GM12878 (cell line): ENCODE measurements around the gene TRAPPC4. TPM values are rescaled to one million over a fixed set of nuclear protein-coding genes. Genes with fewer than 3 reads are reported as not detected.

ENCODE experiments used
- ATAC-seq: fragments of 200-7000 bp; cut with Tn5 transposase; 3 replicates; pipeline ENCODE4 v1.9.1; 2020; ENCODE audit warnings: mild to moderate bottlenecking, moderate library complexity
- BruUV-seq: library from RNA; stranded (reverse); fragments of 400-500 nt; replicated peaks from 2 replicates; lab custom pipeline; 2021; lab: Mats Ljungman, UMichigan
- CTCF ChIA-PET: fragments of 300-600 bp; sonication (Branson Sonifier 250); formaldehyde crosslinking; extraction: SDS; loops from one replicate; lab custom pipeline; 2021; ENCODE audit warnings: inconsistent platforms; lab: Yijun Ruan, JAX
- POLR2A ChIA-PET: fragments of 350-600 bp; formaldehyde crosslinking; extraction: SDS; loops from one replicate; lab custom pipeline; 2021; ENCODE audit warnings: inconsistent platforms; lab: Charles Lee
- RAD21 ChIA-PET: fragments of 300-600 bp; sonication (Branson Sonifier 250); formaldehyde crosslinking; loops from one replicate; lab custom pipeline; 2023; ENCODE audit warnings: antibody characterized with exemption; ENCODE audit not compliant: unreplicated experiment; lab: Charles Lee
- SMC1A ChIA-PET: fragments of 300-600 bp; sonication (Branson Sonifier 250); formaldehyde crosslinking; loops from one replicate; lab custom pipeline; 2023; ENCODE audit not compliant: unreplicated experiment, uncharacterized antibody; lab: Charles Lee
- DNase-seq: peaks from one replicate; pipeline ENCODE4 v3.0.0-alpha.2; 2011; ENCODE audit warnings: low read depth, low spot score
- FAIRE-seq: peaks from 3 replicates; lab custom pipeline; 2011; peaks lifted over from hg19 to GRCh38; lab: Jason Lieb, UNC
- H2AFZ ChIP-seq: 2 replicates; pipeline ENCODE4 v1.6.0; 2011; ENCODE audit warnings: low read depth, low read length, control low read depth; ENCODE audit not compliant: control insufficient read depth
- H3K27ac ChIP-seq: 2 replicates; pipeline ENCODE4 v1.5.1; 2011; ENCODE audit warnings: control low read depth; ENCODE audit not compliant: control insufficient read depth, insufficient read depth
- H3K27me3 ChIP-seq, 2 experiments: replicated peaks in 1 of 2; 2 replicates each; pipeline versions ENCODE4 v1.6.0 to v1.6.1; 2011; ENCODE audit warnings: low read length in 1 of 2; ENCODE audit not compliant: control insufficient read depth in 2 of 2, insufficient read depth in 2 of 2
- H3K36me3 ChIP-seq, 2 experiments: 2 replicates each; pipeline ENCODE4 v1.5.1; 2011; ENCODE audit warnings: low read length in 1 of 2; ENCODE audit not compliant: control insufficient read depth in 2 of 2, insufficient read depth in 2 of 2
- H3K4me1 ChIP-seq: 2 replicates; pipeline ENCODE4 v1.6.1; 2011; ENCODE audit warnings: mild to moderate bottlenecking, low read length, moderate library complexity, mixed read lengths; ENCODE audit not compliant: control insufficient read depth, insufficient read depth
- H3K4me2 ChIP-seq: 2 replicates; pipeline ENCODE4 v1.6.0; 2011; ENCODE audit warnings: control low read depth; ENCODE audit not compliant: control insufficient read depth, insufficient read depth
- H3K4me3 ChIP-seq: fragments of 200-600 bp; sonication (generic); 2 replicates; pipeline ENCODE4 v1.5.1; 2016
- H3K79me2 ChIP-seq: 2 replicates; pipeline ENCODE4 v1.6.0; 2011; ENCODE audit warnings: low read length; ENCODE audit not compliant: control insufficient read depth, insufficient read depth
- H3K9ac ChIP-seq: 2 replicates; pipeline ENCODE4 v1.8.0; 2011; ENCODE audit warnings: low read length, control low read depth, mixed read lengths; ENCODE audit not compliant: control insufficient read depth, insufficient read depth
- H3K9me3 ChIP-seq: replicated peaks from 3 replicates; pipeline ENCODE4 v1.5.1; 2011; ENCODE audit warnings: mild to moderate bottlenecking, low read length; ENCODE audit not compliant: control insufficient read depth, insufficient read depth
- H4K20me1 ChIP-seq: 2 replicates; pipeline ENCODE4 v1.6.0; 2011; ENCODE audit not compliant: control insufficient read depth, insufficient read depth
- CREM ChIP-seq: IDR thresholded peaks from 2 replicates; pipeline ENCODE4 v1.6.1; 2014; ENCODE audit warnings: antibody characterized with exemption, low read depth
- EZH2 ChIP-seq: IDR thresholded peaks from 2 replicates; pipeline ENCODE4 v1.6.1; 2012; ENCODE audit warnings: low read depth, mild to moderate bottlenecking, control low read depth, inconsistent platforms, low read length, borderline replicate concordance; ENCODE audit not compliant: control insufficient read depth
- IKZF2 ChIP-seq, 2 experiments: fragments of 450-650 bp; IDR thresholded peaks; 2 replicates each; pipeline ENCODE4 v1.6.1; 2017; ENCODE audit warnings: mild to moderate bottlenecking in 2 of 2, moderate library complexity in 2 of 2
- JUND ChIP-seq: IDR thresholded peaks from 2 replicates; pipeline ENCODE4 v1.6.1; 2012; ENCODE audit warnings: low read depth, mild to moderate bottlenecking, low read length, improper control_type of control experiment, moderate library complexity
- LARP7 ChIP-seq: fragments of 450-650 bp; IDR thresholded peaks from 2 replicates; pipeline ENCODE4 v1.6.1; 2017; ENCODE audit warnings: mild to moderate bottlenecking
- PML ChIP-seq: IDR thresholded peaks from 2 replicates; pipeline ENCODE4 v1.6.1; 2012; ENCODE audit warnings: low read length, inconsistent platforms
- RAD51 ChIP-seq: fragments of 450-650 bp; IDR thresholded peaks from 2 replicates; pipeline ENCODE4 v1.6.1; 2016; ENCODE audit warnings: moderate library complexity, mild to moderate bottlenecking, inconsistent platforms
- RELA ChIP-seq: fragments of 450-650 bp; IDR thresholded peaks from 2 replicates; pipeline ENCODE4 v1.8.0; 2014; ENCODE audit warnings: borderline replicate concordance; ENCODE audit not compliant: partially characterized antibody
- REST ChIP-seq: IDR thresholded peaks from 2 replicates; pipeline ENCODE4 v1.6.1; 2012; ENCODE audit warnings: mild to moderate bottlenecking, low read depth, low read length
- SIN3A ChIP-seq: IDR thresholded peaks from 2 replicates; pipeline ENCODE4 v1.6.1; 2012; ENCODE audit warnings: low read depth, low read length, improper control_type of control experiment
- SIX5 ChIP-seq: IDR thresholded peaks from 2 replicates; pipeline ENCODE4 v1.6.1; 2011; ENCODE audit warnings: mild to moderate bottlenecking, low read depth, low read length, moderate library complexity; ENCODE audit not compliant: severe bottlenecking
- STAT3 ChIP-seq: IDR thresholded peaks from 2 replicates; pipeline ENCODE4 v1.6.1; 2011; ENCODE audit warnings: low read depth, low read length, improper control_type of control experiment
- SUZ12 ChIP-seq: fragments of 200-600 bp; sonication (generic); IDR thresholded peaks from one replicate; pipeline ENCODE4 v1.6.1; 2018; ENCODE audit warnings: antibody characterized with exemption, mild to moderate bottlenecking; ENCODE audit not compliant: unreplicated experiment
- ZNF274 ChIP-seq: IDR thresholded peaks from one replicate; pipeline ENCODE4 v1.8.0; 2011; ENCODE audit not compliant: insufficient read length, insufficient read depth
- ZNF592 ChIP-seq: fragments of 450-650 bp; IDR thresholded peaks from 2 replicates; pipeline ENCODE4 v1.6.1; 2017; ENCODE audit warnings: mild to moderate bottlenecking, moderate library complexity
- ZSCAN29 ChIP-seq: fragments of 450-650 bp; IDR thresholded peaks from 2 replicates; pipeline ENCODE4 v1.6.1; 2017; ENCODE audit warnings: mild to moderate bottlenecking, moderate library complexity
- WGBS: methylation state at CpG from one replicate; pipeline ENCODE4 v1.1.6; 2016; ENCODE audit warnings: low lambda C conversion rate; ENCODE audit not compliant: insufficient replicate concordance, insufficient coverage; ENCODE audit errors: missing lambda C conversion rate; 5-methylcytosine and 5-hydroxymethylcytosine counted together
- in situ Hi-C: fragments of 300-500 bp; cut with MboI; formaldehyde crosslinking; loops from 9 replicates; pipeline ENCODE4 v1.14.3; 2018; ENCODE audit warnings: mixed read lengths
- intact Hi-C: fragments of 100-400 bp; cut with micrococcal nuclease; formaldehyde crosslinking; loops from one replicate; pipeline ENCODE4 v1.14.2; 2022; ENCODE audit not compliant: unreplicated experiment
- polyA plus RNA-seq, 11 experiments: library from polyadenylated mRNA; depleted of rRNA in 4 of 11; unstranded in 6 of 11; stranded (reverse) in 5 of 11; fragments of >200 nt; fragmentation: Nextera tagmentation in 4 of 11; fragmentation: Illumina TruSeq in 1 of 11; extraction: Ambion mirVana in 4 of 11; extraction: Trizol in 1 of 11; gene quantifications; 1 replicate in 1 of 11; 2 replicates in 10 of 11; pipeline versions ENCODE4 v1.2.1 to v1.2.3, GENCODE V29; 2011 to 2016; ENCODE audit warnings: inconsistent platforms in 2 of 11, missing spikeins in 2 of 11, low read depth in 1 of 11
- total RNA-seq, 4 experiments: library from RNA; depleted of rRNA in 3 of 4; stranded (reverse); fragments of >200 nt in 3 of 4; fragmentation: Illumina TruSeq in 1 of 4; extraction: Trizol in 1 of 4; gene quantifications; 2 replicates each; pipeline versions ENCODE4 v1.2.1 to v1.2.3, GENCODE V29; 2013 to 2021

Gene TRAPPC4
- total and polyA plus RNA-seq, 10 of the 15 experiments (the other 5 are each of a cell fraction or from before 2014, with no cell fraction given) = 61.6 to 231 (median 98.8) TPM

- Histone ChIP-seq H3K36me3 (peaks cover 42 to 43% of the 10 kb centered on the region in 2 experiments), H3K9me3 (no peaks in the 10 kb centered on the region), H2AFZ (peak overlapping the region; percentile 9; the same call in 1 of the 2 replicates), H3K9ac (peak overlapping the region; percentile 24; the same call in 1 of the 2 replicates), H3K79me2 (peaks cover 33% of the 10 kb centered on the region), H3K4me3 (peak overlapping the region; percentile 43; the same call in 1 of the 2 replicates), H3K27ac (peak overlapping the region; percentile 71), H3K27me3 (no peaks in the 10 kb centered on the region), H3K4me1 (peaks cover 33% of the 10 kb centered on the region), H3K4me2 (peak overlapping the region; percentile 61), H4K20me1 (no peaks in the 10 kb centered on the region)
- in situ Hi-C loops = no loop called here
- ChIA-PET RAD21 (interaction anchor here (0.6 to 2.8 kb wide), 10 partner anchors 13 to 269 kb away, joined by 3 to 20 read pairs (median 4); partner anchors contain the start of genes HINFP, HMBS, RPS25 and SLC37A4), CTCF (interaction anchor here (0.6 to 1.9 kb wide), 9 partner anchors 16 to 272 kb away, joined by 3 to 8 read pairs (median 4); partner anchors contain the start of genes RPS25, SLC37A4, TRAPPC4 and VPS11), SMC1A (interaction anchor here (0.6 to 1.6 kb wide), 7 partner anchors 8 to 262 kb away, joined by 3 to 6 read pairs (median 4); partner anchors contain the start of genes CENATAC, SLC37A4 and VPS11), POLR2A (interaction anchor here (0.6 to 2.3 kb wide), 14 partner anchors 9 to 138 kb away, joined by 3 to 14 read pairs (median 5); partner anchors contain the start of genes HMBS, RPS25, SLC37A4 and TRAPPC4)
- peak; percentile 81 for FAIRE-seq
- ATAC-seq = peak; percentile 88
- 17% methylated on average over 17 of the region's 17 CpGs for WGBS
- peak; percentile 51 for DNase-seq
- TSS peak; percentile 3 for BruUV-seq
- intact Hi-C loops = no loop called here
- peak; percentile 98 for TF ChIP-seq RELA
- TF ChIP-seq ZNF592 = no peak
- TF ChIP-seq STAT3 = no peak
- peak; percentile 35 to 63; a peak in 3 of 4 replicates for TF ChIP-seq IKZF2 (IDR thresholded peaks at IDR 0.05)
- no peak; the same call in 1 of the 2 replicates for TF ChIP-seq SIN3A
- TF ChIP-seq SIX5 = no peak
- no peak for TF ChIP-seq LARP7
- no peak for TF ChIP-seq SUZ12
- TF ChIP-seq ZNF274 = no peak
- no peak for TF ChIP-seq EZH2
- TF ChIP-seq ZSCAN29 = no peak
- TF ChIP-seq JUND = no peak
- TF ChIP-seq REST = no peak
- no peak for TF ChIP-seq PML
- TF ChIP-seq CREM = 0 out of 2 replicates have a peak, but pooled peaks have one; percentile 23
- no peak for TF ChIP-seq RAD51
Observed at GRCh38 chr11:119051440-119052162, 33.0 kb downstream of the TRAPPC4 start.
